H1 (cell line): Measurements from ENCODE around the gene TMEM35B.

ENCODE experiments used
- ATF2 ChIP-seq: IDR thresholded peaks from 2 replicates; pipeline ENCODE4 v1.6.1; 2012; ENCODE audit warnings: low read length, inconsistent platforms
- CEBPB ChIP-seq: IDR thresholded peaks from 2 replicates; pipeline ENCODE4 v1.6.1; 2012; ENCODE audit warnings: low read depth, low read length
- CTCF ChIP-seq, 3 experiments: IDR thresholded peaks; 1 replicate in 2 of 3; 2 replicates in 1 of 3; pipeline versions ENCODE4 v1.5.1 to v1.6.1; 2011; ENCODE audit warnings: low read length in 3 of 3, mild to moderate bottlenecking in 3 of 3, inconsistent platforms in 2 of 3, low read depth in 1 of 3, moderate library complexity in 1 of 3; ENCODE audit not compliant: insufficient read depth in 1 of 3; ENCODE audit errors: control extremely low read depth in 1 of 3
- FOSL1 ChIP-seq: IDR thresholded peaks from 2 replicates; pipeline ENCODE4 v1.6.1; 2011; ENCODE audit warnings: mild to moderate bottlenecking, low read depth, low read length, moderate library complexity; ENCODE audit not compliant: insufficient read depth
- HDAC6 ChIP-seq: IDR thresholded peaks from one replicate; pipeline ENCODE4 v1.7.1; 2012; ENCODE audit warnings: low read depth, mild to moderate bottlenecking, inconsistent platforms, low read length, moderate library complexity
- MAX ChIP-seq: IDR thresholded peaks from 2 replicates; pipeline ENCODE4 v1.6.1; 2012; ENCODE audit warnings: inconsistent platforms
- NANOG ChIP-seq: IDR thresholded peaks from 2 replicates; pipeline ENCODE4 v1.6.1; 2011; ENCODE audit warnings: low read length, low read depth, mild to moderate bottlenecking, inconsistent platforms; ENCODE audit not compliant: insufficient read depth, poor library complexity, severe bottlenecking
- NRF1 ChIP-seq: IDR thresholded peaks from 2 replicates; pipeline ENCODE4 v1.6.1; 2011; ENCODE audit warnings: mild to moderate bottlenecking, low read depth, low read length, improper control_type of control experiment
- POLR2A ChIP-seq, 2 experiments: IDR thresholded peaks; 1 replicate in 1 of 2; 2 replicates in 1 of 2; pipeline ENCODE4 v1.6.1; 2011; ENCODE audit warnings: low read depth in 2 of 2, low read length in 2 of 2, mild to moderate bottlenecking in 2 of 2; ENCODE audit errors: control extremely low read depth in 1 of 2
- RAD21 ChIP-seq, 2 experiments: IDR thresholded peaks in 1 of 2; conservative IDR thresholded peaks in 1 of 2; 2 replicates each; pipeline ENCODE4 v1.6.1; 2011; ENCODE audit warnings: low read depth in 2 of 2, low read length in 2 of 2, improper control_type of control experiment in 1 of 2, inconsistent platforms in 1 of 2, mild to moderate bottlenecking in 1 of 2, moderate library complexity in 1 of 2
- SIN3A ChIP-seq, 2 experiments: IDR thresholded peaks in 1 of 2; conservative IDR thresholded peaks in 1 of 2; 2 replicates each; pipeline ENCODE4 v1.6.1; 2011 to 2012; ENCODE audit warnings: low read length in 2 of 2, improper control_type of control experiment in 1 of 2, low read depth in 1 of 2, mild to moderate bottlenecking in 1 of 2
- TEAD4 ChIP-seq: IDR thresholded peaks from 2 replicates; pipeline ENCODE4 v1.6.1; 2012; ENCODE audit warnings: low read depth, low read length, inconsistent platforms, mixed read lengths

- TF ChIP-seq SIN3A (conservative IDR thresholded peaks at IDR 0.05 in 1 of 2, IDR thresholded peaks at IDR 0.05 in 1 of 2; ENCODE audit: low read depth in 1 of 2, low read length in 2 of 2) (no peak), HDAC6 (no peak), CTCF (IDR thresholded peaks at IDR 0.05; ENCODE audit: control extremely low read depth in 1 of 3, insufficient read depth in 1 of 3, low read depth in 1 of 3, low read length in 3 of 3) (no peak), CEBPB (no peak), RAD21 (IDR thresholded peaks at IDR 0.05 in 1 of 2, conservative IDR thresholded peaks at IDR 0.05 in 1 of 2; ENCODE audit: low read depth in 2 of 2, low read length in 2 of 2) (peak in 1 of 2 experiments; percentile 12; a peak in 1 of 4 replicates), POLR2A (IDR thresholded peaks at IDR 0.05; ENCODE audit: control extremely low read depth in 1 of 2, low read depth in 2 of 2, low read length in 2 of 2) (no peak), MAX (no peak), ATF2 (no peak), FOSL1 (no peak), NANOG (no peak), TEAD4 (no peak), NRF1 (no peak)
Observed at GRCh38 chr1:34974626-34975025, 10.5 kb downstream of the TMEM35B start.
